NCI-H524 (cell line): ENCODE results near the gene CCNG1.
"Not testable (repeated sequence)": the region's sequence is repeated elsewhere in the genome, so short reads cannot be mapped to it uniquely, and the experiment has no call there.

ENCODE experiments used
- DNase-seq, 2 experiments: peaks; one replicate each; lab custom pipeline; 2025; lab: John Stamatoyannopoulos, UW

Gene CCNG1

DNA sequence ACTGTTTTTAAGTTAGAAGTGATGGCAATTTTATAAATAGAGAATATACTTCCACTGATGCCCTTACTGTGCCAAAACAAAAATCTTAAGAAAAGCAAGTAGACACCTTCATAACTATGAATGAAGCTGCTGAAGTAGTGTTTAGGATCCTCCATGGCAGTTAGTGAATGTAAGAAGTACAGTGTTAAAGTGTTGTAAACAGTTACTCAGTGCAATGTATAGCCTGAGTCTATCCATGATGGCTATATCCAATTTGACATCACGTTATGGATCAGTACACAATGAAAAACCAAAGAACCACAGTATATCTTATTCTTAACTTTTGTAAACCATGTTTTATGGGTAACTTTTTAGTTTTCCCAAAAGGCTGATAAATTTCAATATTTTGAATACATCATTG, 7.1 kb downstream of the CCNG1 start:
- DNase-seq = no peak

GRCh38 chr5:163445345-163445744, 8.0 kb downstream of the CCNG1 start:
- DNase-seq = no peak

GRCh38 chr5:163447191-163447590, 9.8 kb downstream of the CCNG1 start:
- DNase-seq = no peak

DNA sequence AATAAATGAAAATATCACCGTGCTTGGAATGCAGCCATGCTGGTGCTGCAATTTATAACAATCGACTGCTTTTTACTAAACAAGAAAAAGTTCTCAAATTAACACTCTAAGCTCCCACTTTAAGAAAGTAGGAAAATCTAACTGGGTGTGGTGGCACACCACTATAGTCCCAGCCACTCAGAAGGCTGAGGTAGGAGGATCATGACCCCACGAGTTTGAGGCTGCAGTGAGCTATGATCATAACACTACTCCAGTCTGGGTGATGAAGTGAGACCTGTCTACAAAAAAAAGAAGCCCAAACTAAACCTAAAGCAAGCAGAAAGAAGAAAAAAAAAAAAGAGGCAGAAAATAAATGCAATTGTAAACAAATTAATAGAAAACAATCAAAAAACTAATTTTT, 10.5 kb downstream of the CCNG1 start:
- no peak for DNase-seq

DNA sequence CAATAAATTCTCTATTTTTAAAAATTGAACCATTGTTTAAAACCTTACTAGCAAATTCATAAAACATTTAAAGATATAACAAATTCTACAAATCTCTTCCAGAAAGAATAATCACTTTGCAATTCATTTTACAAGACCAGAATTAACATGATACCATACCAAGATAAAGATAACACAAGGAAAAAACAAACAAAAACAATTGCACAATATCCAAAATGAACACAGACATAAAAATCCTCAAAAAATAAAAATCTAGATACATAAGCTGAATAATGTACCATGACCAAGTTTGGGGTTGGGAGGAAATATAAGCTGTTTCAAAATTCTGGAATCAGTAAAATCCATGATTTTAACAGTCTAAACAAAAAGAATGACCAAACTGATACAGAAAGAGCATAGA, 11.1 kb downstream of the CCNG1 start:
- no peak for DNase-seq

GRCh38 chr5:163451489-163451888, 14.1 kb downstream of the CCNG1 start:
- DNase-seq = no peak

GRCh38 chr5:163453705-163454104, 16.3 kb downstream of the CCNG1 start:
- no peak for DNase-seq

DNA sequence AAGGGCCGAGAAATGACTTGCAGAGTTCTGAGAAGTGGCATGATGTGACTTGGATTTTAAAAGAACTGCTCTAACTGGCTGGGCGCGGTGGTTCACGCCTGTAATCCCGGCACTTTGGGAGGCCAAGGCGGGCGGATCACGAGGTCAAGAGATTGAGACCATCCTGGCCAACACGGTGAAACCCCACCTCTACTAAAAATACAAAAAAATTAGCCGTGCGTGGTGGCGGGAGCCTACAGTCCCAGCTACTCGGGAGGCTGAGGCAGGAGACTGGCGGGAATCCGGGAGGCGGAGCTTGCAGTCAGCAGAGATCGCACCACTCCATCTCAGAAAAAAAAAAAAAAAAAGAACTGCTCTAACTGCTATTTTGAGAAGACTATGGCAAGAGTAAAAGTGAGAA, 18.0 kb downstream of the CCNG1 start:
- DNase-seq = not testable (repeated sequence)

- DNase-seq = no peak
These were observed 18.7 kb downstream of the CCNG1 start for GRCh38 chr5:163456029-163456589.

GRCh38 chr5:163456840-163457239, 19.4 kb downstream of the CCNG1 start:
- no peak for DNase-seq

DNA sequence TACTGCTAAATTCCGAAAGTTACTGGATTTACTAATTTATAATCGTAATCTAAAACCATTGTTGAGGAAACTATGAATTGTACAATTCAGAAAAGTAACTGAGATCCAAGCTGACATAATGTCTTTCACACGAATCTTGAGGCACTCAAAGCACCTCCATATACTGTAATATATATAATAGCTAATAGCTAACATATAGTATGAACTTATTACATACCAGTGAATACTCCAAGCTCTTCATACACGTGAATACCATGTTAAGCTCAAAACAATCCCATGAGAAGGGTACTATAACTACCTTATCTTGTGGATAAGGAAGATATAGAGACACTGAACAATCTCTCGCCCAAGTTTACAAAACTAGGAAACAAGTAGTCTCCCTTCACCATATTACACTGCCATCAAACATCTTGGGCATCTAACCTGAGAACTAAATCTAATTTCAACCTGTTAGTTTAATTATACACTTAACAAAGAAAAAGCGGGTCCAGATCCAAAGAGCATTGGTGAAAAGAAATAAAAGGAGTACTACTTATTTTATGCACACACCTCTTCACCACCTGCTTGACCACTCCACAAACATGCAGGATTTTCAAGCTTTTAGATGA, 21.5 kb downstream of the CCNG1 start:
- peak in 1 of 2 experiments; percentile 34 for DNase-seq

GRCh38 chr5:163459462-163459818, 22.0 kb downstream of the CCNG1 start:
- no peak for DNase-seq

GRCh38 chr5:163459819-163460561, 22.6 kb downstream of the CCNG1 start, which contains the start of gene NUDCD2:
Gene NUDCD2 (minus strand): TSS chr5:163460102. CDS start chr5:163460050, 52 bp downstream.
- DNase-seq = peak; percentile 92 to 98

DNA sequence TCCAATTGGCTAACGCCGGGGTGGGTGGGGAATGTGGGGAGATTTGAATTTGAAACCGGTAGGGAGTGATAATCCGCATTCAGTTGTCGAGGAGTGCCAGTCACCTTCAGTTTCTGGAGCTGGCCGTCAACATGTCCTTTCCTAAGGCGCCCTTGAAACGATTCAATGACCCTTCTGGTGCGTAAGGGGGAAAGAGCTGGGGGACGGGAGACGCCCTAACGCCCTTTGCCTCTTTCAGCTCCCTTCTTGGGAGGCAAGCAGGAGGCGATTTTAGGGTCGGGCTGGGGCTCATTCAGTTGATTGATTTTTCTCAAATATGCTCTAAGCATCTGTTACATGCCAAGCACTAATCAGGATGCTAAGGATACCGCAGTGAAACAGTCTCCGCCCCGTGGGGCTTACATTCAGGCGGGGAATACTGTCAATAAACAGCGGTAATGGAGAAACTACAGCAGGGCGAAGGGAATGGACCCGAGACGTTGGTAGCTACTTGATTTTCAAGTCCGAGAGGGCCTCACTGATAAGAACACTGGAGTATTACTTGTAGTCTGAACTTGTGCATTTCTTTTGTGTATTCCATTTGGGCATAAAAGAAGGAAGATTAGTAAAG, 23.3 kb downstream of the CCNG1 start, which contains the start of gene HMMR:
Gene HMMR, plus strand, starts transcription at position 71 of the 610 bp plus-strand sequence. Its CDS starts 61 bp downstream, at position 132.
- peak; percentile 72 to 80 for DNase-seq

DNA sequence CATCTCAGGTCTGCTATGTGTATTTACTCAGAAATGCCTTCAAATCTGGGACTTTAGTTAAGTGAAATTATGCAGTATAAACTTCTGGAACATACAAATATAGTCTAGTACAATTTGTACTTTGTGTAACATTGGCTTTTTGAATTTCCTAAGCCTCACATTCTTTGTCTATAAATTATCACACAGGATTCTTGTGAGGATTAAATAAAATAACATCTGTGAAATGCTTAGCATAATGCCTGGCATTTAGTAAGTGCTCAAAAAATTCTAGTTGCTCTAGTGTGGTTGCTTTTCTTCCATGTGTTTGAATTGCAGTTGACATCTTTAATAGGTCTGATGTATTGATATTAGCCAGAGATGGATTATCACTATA, 25.7 kb downstream of the CCNG1 start:
- peak in 1 of 2 experiments; percentile 9 for DNase-seq

DNA sequence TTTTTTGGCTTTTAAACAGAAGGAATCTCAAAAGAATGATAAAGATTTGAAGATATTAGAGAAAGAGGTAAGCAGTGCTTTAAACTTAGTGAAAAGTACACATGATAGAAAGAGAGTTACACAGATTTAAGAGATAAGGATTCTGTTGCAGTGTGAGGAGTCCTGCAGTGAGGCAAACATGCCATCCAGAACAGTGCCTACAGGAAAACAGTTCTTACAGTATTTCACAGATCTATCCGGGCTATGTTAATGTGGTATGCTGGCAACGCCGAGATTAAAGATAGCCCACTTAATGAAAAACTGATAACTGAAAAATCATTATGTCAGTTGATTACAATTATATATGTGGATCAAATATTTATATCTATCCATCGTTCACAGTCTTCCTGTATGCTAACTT, 30.3 kb downstream of the CCNG1 start:
- DNase-seq = no peak

- no peak for DNase-seq
These were observed 36.3 kb downstream of the CCNG1 start for GRCh38 chr5:163473635-163474243.

GRCh38 chr5:163475411-163475810, 38.0 kb downstream of the CCNG1 start:
- no peak for DNase-seq

- no peak for DNase-seq
These were observed 41.0 kb downstream of the CCNG1 start for GRCh38 chr5:163478126-163478981.

DNA sequence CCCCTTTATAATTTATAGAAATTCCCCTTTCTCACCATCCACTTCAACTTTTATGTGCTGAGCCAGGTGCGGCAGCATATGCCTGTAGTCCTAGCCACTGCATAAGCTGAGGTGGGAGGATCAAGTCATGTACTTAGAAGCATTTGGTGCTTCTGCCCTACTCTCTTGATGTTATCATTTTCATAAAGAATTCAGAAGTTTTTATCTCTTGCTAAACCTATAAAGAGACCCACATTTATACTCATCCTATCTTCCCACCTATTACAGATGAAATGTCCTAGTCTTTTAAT, 41.5 kb downstream of the CCNG1 start:
- DNase-seq = peak in 1 of 2 experiments; percentile 34

DNA sequence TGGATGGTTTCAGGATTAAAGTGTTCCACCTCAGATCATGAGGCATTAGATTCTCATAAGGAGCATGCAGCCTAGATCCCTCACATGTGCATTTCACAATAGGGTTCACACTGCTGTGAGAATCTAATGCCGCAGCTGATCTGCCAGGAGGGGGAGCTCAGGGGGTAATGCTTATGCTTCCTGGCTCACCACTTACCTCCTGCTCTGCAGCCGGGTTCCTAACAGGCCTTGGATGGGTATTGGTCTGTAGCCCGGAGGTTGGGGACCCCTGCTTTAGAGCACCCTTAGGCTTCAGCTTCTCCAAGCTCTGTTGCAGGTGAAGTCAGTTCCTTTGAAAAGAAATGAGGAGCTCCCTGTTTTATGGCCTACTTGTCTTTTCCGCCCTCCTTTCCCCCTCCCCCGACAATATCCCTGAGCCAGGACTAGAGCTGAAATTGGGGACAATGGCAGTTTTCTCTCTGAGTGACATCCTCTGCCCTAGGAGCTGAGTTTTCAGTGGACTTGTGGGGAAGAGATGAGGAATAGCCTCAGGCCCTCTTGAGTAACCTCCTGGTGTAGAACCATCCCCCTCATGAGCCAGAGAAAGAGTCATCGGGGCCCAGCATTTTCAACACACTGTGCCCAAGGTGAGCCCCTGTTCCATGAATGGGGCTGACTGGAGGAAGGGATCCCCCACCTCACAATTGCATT, 51.8 kb downstream of the CCNG1 start:
- peak in 1 of 2 experiments; percentile 4 for DNase-seq
